ENCODE measurements around the gene GPSM3.
"Not testable (repeated sequence)": the region's sequence is repeated elsewhere in the genome, so short reads cannot be mapped to it uniquely, and the experiment has no call there.

GPSM3 gene

DNA sequence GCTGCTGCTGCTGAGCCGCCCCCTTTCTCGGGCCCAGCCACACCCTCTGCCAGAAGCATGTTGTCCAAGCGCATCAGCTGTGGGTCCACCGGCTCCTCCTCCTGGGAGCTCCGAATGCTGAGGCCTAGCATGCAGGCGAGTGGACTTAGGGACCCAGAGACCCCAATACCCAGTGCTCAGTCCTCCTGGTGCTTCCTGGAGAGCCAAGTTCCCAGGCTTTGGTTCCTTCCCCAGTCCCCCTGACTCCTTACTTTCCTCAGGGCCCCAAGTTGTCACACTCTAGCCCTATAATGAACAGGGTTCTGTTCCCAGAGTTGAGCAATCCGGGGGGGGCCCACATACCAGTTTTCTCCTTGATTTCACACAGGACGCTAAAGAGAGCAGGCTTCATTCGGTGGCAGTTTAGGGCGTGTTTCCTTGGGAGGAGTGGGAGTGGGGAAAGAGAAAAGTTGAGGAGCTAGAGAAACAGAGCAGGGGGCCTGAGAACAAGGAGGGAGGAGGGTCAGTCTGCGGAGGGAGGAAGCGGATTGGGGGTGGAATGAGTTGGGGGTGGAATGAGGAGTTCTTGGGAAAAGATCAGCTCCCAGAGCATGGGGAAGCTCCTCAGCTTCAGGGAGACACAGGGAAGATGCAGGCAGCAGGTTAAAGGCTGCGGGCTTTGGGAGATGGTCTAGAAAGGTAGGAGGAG lies 3.9 kb downstream of the GPSM3 start:
- in situ Hi-C loops (cut with MboI; ENCODE audit: low sequenced_read_pairs), result no loop called here

DNA sequence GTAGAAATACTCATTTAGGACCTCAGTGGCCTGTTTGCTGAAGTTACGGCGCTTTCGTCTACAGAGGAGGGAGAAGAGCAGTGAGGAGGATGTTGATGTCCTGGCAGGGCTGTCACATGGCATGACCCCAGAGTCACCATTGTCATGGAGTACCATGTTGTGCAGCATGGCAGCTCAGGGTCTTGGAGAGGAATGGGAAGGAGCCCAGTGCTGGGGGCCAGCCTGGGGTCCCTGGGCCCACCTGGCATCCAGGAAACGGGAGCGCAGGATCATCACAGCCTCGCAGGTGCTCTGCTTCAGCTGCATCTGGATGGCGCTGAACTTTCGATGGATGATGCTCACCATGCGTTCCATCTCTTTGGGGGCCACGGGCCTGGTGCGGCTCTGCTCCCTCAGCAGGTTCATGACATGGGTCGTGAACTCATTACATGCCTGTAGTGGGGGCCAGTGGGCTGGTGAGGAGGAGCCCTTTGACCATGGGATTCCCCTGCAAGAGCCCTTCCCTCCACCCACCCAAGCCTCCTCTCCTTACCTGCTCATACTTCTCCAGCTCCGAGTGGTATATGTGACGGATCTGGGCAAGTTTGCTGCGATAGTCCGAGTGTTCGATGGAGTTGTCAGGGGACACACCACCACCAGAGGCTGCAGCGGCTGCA lies 4.6 kb downstream of the GPSM3 start:
- in situ Hi-C loops (cut with MboI; ENCODE audit: low sequenced_read_pairs), result not testable (repeated sequence)

DNA sequence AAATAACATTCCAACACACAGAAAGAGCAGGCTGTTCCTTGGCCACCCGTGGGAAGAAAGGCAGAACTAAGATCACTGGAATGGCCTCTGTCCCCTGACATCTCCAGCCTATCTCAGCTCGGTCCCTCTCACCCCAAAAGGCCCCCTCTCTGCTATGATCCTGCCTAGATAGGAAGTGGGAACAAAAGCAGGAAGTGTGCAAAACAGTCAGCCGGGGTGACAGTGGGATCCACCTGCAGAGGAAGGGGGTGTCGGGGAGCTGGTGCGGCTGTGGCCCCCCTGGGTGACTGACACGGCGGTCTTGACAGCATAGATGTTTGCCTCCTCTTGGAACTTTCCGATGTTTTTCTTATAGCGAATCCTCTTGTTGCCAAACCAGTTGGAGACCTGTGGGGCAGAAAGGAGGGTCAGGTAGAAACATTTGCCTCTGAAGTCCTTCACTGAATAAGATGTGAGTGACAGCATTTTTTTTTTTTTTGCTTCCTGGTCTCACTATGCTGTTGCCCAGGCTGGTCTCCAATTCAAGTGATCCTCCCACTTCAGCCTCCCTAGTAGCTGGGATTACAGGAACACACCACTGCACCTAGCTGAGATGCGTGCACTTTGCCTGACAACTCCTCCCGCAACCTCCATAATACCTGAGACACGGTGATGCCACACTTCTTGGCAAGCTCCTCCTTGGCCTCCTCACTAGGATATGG lies 5.3 kb downstream of the GPSM3 start:
- in situ Hi-C loops (cut with MboI; ENCODE audit: low sequenced_read_pairs), result no loop called here

DNA sequence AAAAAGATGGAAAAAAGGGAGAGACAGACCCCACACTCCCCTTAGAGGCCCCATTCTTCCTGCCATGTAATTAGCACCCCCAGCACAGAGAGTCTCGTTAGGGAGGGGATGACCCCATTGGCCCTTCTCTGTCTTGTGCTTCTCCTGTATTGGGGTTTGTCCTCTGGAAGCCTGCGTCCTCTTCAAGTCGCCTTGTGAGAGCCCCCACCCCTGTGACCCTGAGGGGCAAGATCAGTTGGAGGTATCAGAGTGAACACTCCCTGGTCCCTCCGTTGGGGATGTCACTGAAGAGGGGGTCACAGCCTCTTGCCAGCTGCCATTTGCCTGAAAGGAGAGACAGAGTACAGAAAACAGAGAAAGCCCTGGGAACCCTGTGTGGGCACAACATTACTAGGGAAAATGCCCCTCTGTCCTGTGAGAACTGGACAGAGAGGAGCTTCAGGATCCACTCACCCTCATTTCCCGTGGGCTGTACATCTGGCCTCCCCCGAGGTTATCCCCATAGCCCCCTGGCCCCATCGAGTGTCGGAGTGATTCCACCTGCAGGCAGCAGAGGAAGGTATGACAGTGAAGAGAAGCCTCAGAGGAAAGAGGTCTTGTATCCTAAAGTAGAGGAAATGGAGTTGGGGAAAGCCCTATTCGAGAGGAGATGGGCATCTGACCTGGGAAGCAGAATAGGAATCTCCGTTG lies 6.1 kb downstream of the GPSM3 start:
- in situ Hi-C loops (cut with MboI; ENCODE audit: low sequenced_read_pairs), result not testable (repeated sequence)

DNA sequence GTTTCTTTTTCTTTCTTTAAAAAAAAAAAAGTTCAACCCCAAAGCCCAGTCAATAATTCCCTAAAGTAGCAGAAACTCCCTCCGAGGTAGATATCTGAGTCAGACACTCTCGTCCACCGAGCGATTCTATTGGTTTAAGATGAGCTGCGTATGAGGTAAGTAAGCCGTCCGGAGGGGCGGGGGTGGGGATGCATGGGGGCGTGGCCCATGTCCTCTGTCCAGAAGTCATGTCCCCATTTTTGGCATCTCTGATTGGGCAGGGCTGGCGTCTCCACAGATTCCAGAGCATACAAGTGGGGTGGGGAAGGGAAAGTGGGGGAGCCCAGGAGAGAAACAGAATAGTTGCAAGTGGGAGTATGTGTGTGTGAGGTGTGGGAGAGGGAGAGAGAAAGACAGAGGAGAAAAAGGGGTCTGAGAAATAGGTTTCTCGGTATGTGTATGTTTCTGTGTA lies 6.7 kb downstream of the GPSM3 start:
- in situ Hi-C loops (cut with MboI; ENCODE audit: low sequenced_read_pairs), result not testable (repeated sequence)

DNA sequence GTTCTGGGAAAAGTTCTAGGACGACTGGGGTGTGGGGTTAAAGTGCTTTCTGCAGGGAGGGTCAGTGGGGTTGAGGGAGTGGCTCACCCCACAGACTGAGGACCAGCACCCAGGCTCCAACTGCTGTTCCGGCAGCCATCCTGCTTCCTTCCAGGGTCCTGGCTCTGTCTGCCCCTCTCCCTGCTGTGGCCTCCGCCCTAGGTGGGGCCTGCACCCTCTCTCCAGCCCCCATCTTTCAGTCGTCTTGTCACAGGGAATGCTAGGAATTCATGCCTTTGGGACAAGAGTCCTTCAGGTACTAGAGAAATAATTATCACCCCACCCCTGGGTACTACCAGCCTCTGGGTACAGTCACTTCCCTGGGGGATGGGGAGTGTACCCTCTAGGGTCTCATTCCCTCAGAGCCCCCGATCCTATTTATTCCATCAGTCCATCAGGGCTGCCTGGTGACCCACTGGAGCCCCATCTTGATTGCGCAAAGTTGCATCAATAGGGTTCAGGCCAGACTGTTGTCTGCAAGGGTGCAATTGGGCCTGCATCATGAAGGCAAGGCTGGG lies 8.3 kb downstream of the GPSM3 start, which contains the start of gene AGER:
AGER (minus strand) TSS at position 170 of the 557 bp plus-strand sequence; CDS start at position 139, 31 bp downstream.
- in situ Hi-C loops (cut with MboI; ENCODE audit: low sequenced_read_pairs), result no loop called here

DNA sequence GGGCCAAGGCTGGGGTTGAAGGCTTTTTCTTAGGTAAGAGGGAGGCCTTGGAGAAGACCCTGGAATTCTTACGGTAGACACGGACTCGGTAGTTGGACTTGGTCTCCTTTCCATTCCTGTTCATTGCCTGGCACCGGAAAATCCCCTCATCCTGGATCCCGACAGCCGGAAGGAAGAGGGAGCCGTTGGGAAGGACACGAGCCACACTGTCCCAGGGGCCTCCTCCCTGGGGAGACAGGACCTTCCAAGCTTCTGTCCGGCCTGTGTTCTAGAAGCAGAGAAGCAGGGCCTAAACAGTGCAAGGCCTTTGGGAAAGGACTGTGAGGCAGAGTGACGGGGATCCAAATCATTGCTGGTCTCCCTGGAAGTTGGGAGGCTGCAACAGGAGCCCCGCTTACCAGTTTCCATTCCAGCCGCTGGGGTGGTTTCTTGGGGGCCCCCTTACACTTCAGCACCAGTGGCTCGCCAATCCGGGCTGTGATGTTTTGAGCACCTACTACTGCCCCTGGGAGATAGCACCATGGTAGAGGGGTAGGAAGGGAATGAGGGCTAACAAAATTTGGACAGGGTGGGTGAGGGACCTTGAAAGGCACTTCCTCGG lies 8.9 kb downstream of the GPSM3 start:
- in situ Hi-C loops (cut with MboI; ENCODE audit: low sequenced_read_pairs), result no loop called here

DNA sequence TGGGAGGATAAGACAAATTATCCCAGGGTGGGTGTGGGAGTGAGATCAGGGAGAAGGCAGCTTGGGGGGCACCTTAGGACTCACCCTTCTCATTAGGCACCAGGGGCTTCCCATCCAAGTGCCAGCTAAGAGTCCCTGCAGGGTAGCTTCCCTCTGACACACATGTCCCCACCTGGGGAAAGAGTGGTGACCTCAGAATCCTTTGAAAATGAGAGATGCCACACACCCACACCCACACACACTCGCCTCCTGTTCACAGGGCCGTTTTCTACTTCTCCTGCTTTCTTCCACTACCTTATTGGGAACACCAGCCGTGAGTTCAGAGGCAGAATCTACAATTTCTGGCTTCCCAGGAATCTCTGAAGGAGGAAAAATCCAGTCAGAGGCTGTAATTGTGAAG lies 9.4 kb downstream of the GPSM3 start:
- in situ Hi-C loops (cut with MboI; ENCODE audit: low sequenced_read_pairs), result no loop called here

DNA sequence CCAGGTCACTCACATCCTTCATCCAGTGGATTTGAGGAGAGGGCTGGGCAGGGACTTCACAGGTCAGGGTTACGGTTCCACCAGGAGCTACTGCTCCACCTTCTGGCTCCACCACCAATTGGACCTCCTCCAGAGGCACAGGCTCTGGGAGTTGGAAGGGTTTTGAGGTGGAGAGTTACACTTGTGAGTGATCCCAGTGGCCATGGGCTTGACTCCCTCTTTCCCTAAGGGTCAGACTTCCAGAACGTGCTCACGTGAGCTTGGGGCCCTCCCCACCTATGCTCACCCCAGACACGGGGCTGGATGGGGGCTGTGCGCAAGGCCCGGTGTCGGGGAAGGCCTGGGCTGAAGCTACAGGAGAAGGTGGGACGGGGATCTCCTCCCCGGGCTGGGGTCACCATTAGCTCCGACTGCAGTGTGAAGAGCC lies 9.9 kb downstream of the GPSM3 start:
- in situ Hi-C loops (cut with MboI; ENCODE audit: low sequenced_read_pairs), result no loop called here

DNA sequence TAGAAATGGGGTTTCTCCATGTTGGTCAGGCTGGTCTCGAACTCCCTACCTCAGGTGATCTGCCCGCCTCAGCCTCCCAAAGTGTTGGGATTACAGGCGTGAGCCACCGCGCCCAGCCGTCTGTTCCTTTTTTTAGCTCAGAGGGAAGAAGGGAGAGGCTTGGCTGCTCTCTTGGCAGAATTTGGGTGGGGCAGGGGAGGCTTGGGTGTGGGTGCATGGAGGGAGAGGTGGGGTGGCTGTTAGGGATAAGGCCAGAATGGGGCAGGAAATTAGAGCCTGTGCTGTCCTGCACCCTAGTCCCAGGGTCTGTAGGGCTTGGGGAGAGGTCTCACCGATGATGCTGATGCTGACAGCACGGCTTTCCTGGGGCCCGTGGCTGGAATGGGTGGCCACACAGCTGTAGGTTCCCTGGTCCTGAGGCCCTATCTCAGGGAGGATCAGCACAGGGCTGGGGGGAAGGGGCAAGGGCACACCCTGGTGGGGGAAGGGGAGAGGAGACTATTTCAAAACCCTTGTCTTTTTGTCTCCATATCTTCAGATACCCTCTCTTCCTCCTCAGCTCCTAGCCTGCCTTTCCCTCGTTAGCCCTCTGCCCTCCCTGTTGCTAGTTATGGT lies 10.4 kb downstream of the GPSM3 start:
- in situ Hi-C loops (cut with MboI; ENCODE audit: low sequenced_read_pairs), result no loop called here

DNA sequence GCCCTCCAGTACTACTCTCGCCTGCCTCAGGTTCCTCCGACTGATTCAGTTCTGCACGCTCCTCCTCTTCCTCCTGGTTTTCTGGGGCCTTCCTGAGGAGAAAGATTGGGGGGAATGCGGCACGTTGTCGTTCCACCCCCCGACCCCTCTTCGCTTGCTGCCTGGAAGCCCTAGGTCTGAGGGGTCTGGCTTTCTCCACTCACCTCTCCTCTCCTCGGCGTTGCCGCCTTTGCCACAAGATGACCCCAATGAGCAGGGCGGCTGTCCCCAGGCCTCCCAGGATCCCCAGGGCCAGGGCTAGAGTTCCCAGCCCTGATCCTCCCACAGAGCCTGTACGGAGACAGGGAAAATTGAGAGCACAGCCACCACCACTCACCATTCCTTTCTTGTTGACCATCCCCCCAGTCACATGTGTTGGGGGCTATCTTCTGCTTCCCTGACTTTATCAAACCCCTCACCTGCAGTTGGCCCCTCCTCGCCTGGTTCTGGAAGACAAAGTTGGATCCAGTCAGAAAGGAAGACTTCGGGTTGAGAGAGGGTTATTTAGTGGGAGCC lies 11.2 kb downstream of the GPSM3 start:
- in situ Hi-C loops (cut with MboI; ENCODE audit: low sequenced_read_pairs), result no loop called here

DNA sequence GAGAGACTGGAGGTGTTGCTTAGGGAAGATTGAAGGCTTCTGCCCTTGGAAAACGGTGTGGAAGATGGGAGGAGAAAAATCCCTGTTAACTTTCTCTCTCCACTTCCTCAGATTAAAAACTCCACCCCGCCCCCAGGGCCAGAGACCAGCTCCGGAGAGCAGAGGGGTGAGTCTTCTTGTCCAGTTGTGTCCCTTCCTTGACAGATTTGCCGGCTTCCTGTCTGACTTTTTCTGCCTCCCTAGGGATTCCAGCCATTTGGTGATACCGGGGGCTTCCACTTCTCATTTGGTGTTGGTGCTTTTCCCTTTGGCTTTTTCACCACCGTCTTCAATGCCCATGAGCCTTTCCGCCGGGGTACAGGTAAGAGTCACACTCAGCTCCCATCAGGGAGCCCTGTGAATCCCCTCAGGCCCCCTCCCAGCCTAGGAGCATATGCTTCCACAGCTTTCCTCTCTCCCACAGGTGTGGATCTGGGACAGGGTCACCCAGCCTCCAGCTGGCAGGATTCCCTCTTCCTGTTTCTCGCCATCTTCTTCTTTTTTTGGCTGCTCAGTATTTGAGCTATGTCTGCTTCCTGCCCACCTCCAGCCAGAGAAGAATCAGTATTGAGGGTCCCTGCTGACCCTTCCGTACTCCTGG lies 12.6 kb downstream of the GPSM3 start:
- in situ Hi-C loops (cut with MboI; ENCODE audit: low sequenced_read_pairs), result no loop called here

DNA sequence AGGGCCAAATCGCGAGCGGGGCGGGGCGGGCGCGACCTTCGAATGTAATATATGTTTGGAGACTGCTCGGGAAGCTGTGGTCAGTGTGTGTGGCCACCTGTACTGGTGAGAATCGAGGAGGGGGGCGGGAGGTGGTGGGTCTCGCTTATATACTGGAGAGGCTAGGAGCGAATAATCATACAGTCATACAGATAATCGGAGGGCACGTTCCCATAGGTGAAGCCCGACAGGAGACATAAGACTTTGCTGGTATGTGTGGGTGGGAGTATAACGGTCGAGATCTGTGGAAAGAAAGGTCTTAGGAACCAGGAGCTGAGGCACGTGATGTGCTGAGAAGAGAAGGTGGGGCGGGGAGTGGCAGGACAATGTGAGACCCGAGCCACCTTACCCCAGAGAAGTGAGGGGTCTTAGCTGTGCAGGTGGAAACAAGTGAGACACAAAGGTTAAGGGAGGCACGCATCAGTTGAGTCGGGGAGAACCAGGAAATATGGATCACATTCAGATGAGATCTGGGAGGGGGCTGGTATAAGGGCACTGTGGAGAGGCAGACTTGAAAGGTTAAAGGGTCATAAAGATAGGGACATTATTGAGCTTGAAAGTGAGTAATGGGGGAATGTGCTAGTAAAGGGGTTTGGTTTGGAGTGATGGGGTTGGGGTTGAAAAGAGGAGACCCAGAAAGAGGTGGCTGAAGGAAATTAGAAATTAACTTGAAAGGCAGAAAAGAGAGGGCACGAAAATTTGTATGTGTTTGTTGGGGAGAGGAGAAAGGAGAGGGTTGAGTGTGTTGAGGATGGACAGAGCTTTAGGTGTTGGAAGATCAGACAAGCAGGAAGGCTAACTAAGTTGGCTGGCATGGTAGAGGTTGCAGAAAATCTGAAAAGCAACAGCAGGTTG lies 13.6 kb downstream of the GPSM3 start:
- in situ Hi-C loops (cut with MboI; ENCODE audit: low sequenced_read_pairs), result no loop called here

DNA sequence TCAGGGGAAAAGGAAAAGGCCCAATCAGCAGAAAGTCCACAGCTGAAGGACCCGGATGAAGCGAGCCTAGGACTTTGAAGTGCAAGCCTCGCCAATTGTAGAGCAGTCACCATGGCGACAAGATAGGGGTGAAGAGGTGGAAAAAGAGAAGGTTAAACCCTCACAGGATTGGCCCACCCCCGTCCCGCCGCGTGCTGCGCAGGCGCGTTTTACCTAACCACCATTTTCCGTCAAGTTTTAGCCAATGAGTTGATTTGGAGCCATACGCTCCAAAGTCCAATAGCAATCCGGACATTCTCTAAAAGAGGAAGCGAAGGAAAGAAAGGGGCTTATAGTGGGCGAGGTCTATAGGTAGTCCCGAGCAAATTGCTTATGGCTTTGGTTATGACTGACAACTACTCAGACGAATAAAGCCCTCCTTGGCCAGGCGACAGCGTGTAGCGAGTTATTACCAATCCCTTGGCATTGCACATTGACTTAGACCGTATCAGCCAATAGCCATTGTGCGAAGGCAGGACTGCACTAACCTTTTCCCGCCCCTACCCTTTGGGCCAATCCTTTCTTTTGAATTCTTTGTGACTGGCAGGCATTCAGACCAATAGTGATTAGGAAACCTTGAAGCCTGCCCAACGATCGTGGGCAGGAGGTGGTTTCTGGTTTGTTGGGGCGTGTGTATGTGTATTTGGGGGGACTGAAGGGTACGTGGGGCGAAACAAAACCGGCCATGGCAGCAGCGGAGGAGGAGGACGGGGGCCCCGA lies 14.5 kb downstream of the GPSM3 start, which contains the start of gene RNF5:
RNF5 (plus strand) TSS at position 618 of the 759 bp plus-strand sequence; CDS start at position 725, 107 bp downstream.
- in situ Hi-C loops (cut with MboI; ENCODE audit: low sequenced_read_pairs), result no loop called here

DNA sequence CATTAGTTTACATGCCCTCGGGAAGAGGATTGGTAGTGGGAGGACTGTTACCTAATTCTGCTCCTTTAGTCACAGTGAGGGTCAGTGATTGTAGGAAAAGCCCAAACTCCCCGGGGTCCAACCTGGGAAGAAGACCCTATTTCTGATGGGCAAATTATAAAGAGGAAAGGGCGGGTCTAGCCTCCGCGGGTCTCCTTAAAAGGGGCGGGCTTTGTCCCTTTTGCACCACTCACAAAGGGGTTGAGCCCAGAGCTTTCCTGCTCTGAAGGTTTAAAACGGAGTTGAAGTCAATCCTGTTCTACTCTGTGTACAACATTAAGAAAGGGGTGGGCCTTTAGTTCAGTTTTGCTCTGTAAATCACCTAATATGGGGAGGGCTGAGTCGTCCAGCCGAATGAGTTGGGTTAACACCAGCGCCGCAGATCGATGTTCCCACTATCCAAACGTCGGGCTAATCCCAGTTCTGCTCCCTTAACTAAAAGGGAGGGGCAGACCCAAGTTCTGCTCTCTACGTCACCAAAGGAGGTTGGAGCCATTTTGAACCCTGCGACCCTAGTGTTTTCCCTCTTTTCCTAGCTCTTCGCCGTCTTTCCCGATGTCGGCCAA lies 15.2 kb downstream of the GPSM3 start:
- in situ Hi-C loops (cut with MboI; ENCODE audit: low sequenced_read_pairs), result no loop called here

DNA sequence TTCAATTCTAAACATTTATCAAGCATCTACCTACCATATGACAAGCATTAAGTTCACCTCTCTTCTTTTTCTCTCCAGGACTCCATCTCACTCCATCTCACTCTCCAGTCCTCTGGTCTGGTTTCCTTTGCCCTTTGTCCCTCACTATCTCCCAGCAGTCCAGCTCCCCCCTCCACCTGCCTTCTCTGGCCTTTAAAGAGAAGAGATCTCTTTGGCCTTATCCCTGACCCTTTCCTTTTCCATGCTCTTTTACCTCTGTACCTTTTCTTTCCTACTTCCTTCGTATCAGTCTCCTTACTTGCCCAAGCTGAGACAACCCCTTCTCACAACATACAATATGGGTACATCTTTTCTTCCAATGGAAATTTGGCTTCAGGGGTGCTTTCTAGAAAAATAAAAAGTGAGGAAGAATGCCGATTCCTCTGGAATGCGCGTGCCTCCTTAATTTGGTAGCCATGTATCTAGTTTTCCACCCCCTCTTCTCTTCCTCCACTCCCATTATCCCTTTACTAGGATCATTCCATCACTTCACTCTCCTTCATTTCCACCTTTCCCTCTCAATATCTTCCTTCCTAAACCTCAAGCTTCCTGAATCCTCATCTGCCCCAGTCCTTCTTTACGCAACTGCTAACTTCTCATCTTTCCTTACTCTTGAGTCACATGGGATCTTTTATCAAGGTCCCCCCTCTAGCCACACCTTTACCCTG lies 15.8 kb downstream of the GPSM3 start:
- in situ Hi-C loops (cut with MboI; ENCODE audit: low sequenced_read_pairs), result no loop called here

Data from HL-60/S4 treated with phorbol 12-myristate 13-acetate at 8.2 ng/mL for 4 days and 3 days (cell line).